MM.1S (cell line): ENCODE data around the gene MSLN.

Source experiments
- DNase-seq: peaks from one replicate; pipeline ENCODE4 v3.0.0-alpha.2; 2015
- H2AFZ ChIP-seq: fragments of 300-600 bp; sonication (generic); 2 replicates; pipeline ENCODE4 v1.6.0; 2016; ENCODE audit warnings: antibody characterized with exemption, low read length
- H3F3A ChIP-seq: fragments of 300-600 bp; sonication (generic); 2 replicates; pipeline ENCODE4 v1.6.1; 2016; ENCODE audit warnings: mild to moderate bottlenecking, antibody characterized with exemption, low read length, moderate library complexity, mixed read lengths; ENCODE audit not compliant: insufficient read depth
- H3K27ac ChIP-seq: fragments of 300-600 bp; sonication (generic); 2 replicates; pipeline ENCODE4 v1.5.1; 2016; ENCODE audit warnings: mild to moderate bottlenecking, low read length
- H3K27me3 ChIP-seq: fragments of 300-600 bp; sonication (generic); replicated peaks from 2 replicates; pipeline ENCODE4 v1.6.0; 2016; ENCODE audit warnings: low read length; ENCODE audit not compliant: insufficient read depth
- H3K36me3 ChIP-seq: fragments of 300-600 bp; sonication (generic); replicated peaks from 2 replicates; pipeline ENCODE4 v1.6.1; 2016; ENCODE audit warnings: mild to moderate bottlenecking, low read length, mixed read lengths; ENCODE audit not compliant: insufficient read depth
- H3K4me1 ChIP-seq: fragments of 300-600 bp; sonication (generic); 2 replicates; pipeline ENCODE4 v1.6.1; 2016; ENCODE audit warnings: low read length, mixed read lengths
- H3K4me2 ChIP-seq: fragments of 300-600 bp; sonication (generic); 2 replicates; pipeline ENCODE4 v1.6.0; 2016; ENCODE audit warnings: low read depth, low read length
- H3K4me3 ChIP-seq: fragments of 300-600 bp; sonication (generic); 2 replicates; pipeline ENCODE4 v1.5.1; 2016; ENCODE audit warnings: low read length, mixed read lengths
- H3K79me2 ChIP-seq: fragments of 300-600 bp; sonication (generic); 2 replicates; pipeline ENCODE4 v1.6.1; 2016; ENCODE audit warnings: mixed run types, low read length, mixed read lengths
- H3K9ac ChIP-seq: fragments of 300-600 bp; sonication (generic); 2 replicates; pipeline ENCODE4 v1.6.1; 2016; ENCODE audit warnings: low read length, mixed read lengths
- H3K9me2 ChIP-seq: fragments of 300-600 bp; sonication (generic); replicated peaks from 2 replicates; pipeline ENCODE4 v1.6.1; 2016; ENCODE audit warnings: mild to moderate bottlenecking, low read length, mixed read lengths; ENCODE audit not compliant: insufficient read depth
- H3K9me3 ChIP-seq: fragments of 300-600 bp; sonication (generic); replicated peaks from 2 replicates; pipeline ENCODE4 v1.6.1; 2016; ENCODE audit warnings: mild to moderate bottlenecking, low read length, mixed read lengths; ENCODE audit not compliant: insufficient read depth
- H4K20me1 ChIP-seq: fragments of 300-600 bp; sonication (generic); 2 replicates; pipeline ENCODE4 v1.6.1; 2016; ENCODE audit warnings: mild to moderate bottlenecking, low read length, moderate library complexity, mixed read lengths; ENCODE audit not compliant: insufficient read depth
- CTCF ChIP-seq: fragments of 300-600 bp; sonication (generic); IDR thresholded peaks from 2 replicates; pipeline ENCODE4 v1.5.1; 2016; ENCODE audit warnings: antibody characterized with exemption, low read length, mixed read lengths
- EZH2 ChIP-seq: fragments of 300-600 bp; sonication (generic); optimal IDR thresholded peaks from 2 replicates; pipeline ENCODE3; 2017; ENCODE audit warnings: low read depth, mild to moderate bottlenecking, antibody characterized with exemption, low read length, mixed read lengths
- EZH2phosphoT487 ChIP-seq: fragments of 300-600 bp; sonication (generic); IDR thresholded peaks from 2 replicates; pipeline ENCODE4 v1.6.1; 2018; ENCODE audit warnings: antibody characterized with exemption, low read length

Gene MSLN

GRCh38 chr16:743794-744500 lies 16.6 kb upstream of the MSLN start:
- DNase-seq, result no peak
- Histone ChIP-seq H3K9ac (no peak overlapping the region), H3K79me2 (peaks cover 15% of the 10 kb centered on the region), H3K9me2 (no peaks in the 10 kb centered on the region), H3K4me3 (no peak overlapping the region), H3K9me3 (no peaks in the 10 kb centered on the region), H3K4me1 (peaks cover 7% of the 10 kb centered on the region; the same call in 1 of the 2 replicates), H2AFZ (no peak overlapping the region), H3K36me3 (no peaks in the 10 kb centered on the region), H4K20me1 (no peaks in the 10 kb centered on the region), H3F3A (no peaks in the 10 kb centered on the region), H3K27ac (no peak overlapping the region), H3K27me3 (peaks cover 49% of the 10 kb centered on the region), H3K4me2 (no peak overlapping the region)
- TF ChIP-seq EZH2phosphoT487, result no peak
- no peak for TF ChIP-seq CTCF
- TF ChIP-seq EZH2, result no peak

GRCh38 chr16:745739-746138 lies 14.8 kb upstream of the MSLN start:
- H2AFZ ChIP-seq, result no peak overlapping the region
- no peaks in the 10 kb centered on the region for H4K20me1 ChIP-seq
- H3K9me2 ChIP-seq, result no peaks in the 10 kb centered on the region
- no peaks in the 10 kb centered on the region for H3K4me1 ChIP-seq
- no peak overlapping the region for H3K9ac ChIP-seq
- TF ChIP-seq CTCF (peak; percentile 60), EZH2phosphoT487 (no peak)
- no peaks in the 10 kb centered on the region for H3K79me2 ChIP-seq
- H3K27ac ChIP-seq, result no peak overlapping the region
- H3K36me3 ChIP-seq, result no peaks in the 10 kb centered on the region
- H3K4me3 ChIP-seq, result no peak overlapping the region
- no peaks in the 10 kb centered on the region for H3K9me3 ChIP-seq
- no peak overlapping the region for H3K4me2 ChIP-seq
- no peaks in the 10 kb centered on the region for H3F3A ChIP-seq
- peak; percentile 48 for DNase-seq
- H3K27me3 ChIP-seq, result peaks cover 63% of the 10 kb centered on the region

GRCh38 chr16:746637-747036 lies 13.9 kb upstream of the MSLN start:
- H3K4me2 ChIP-seq, result no peak overlapping the region
- no peaks in the 10 kb centered on the region for H3K4me1 ChIP-seq
- H4K20me1 ChIP-seq, result no peaks in the 10 kb centered on the region
- H3K27me3 ChIP-seq, result peaks cover 72% of the 10 kb centered on the region
- no peaks in the 10 kb centered on the region for H3K9me3 ChIP-seq
- no peaks in the 10 kb centered on the region for H3K79me2 ChIP-seq
- H3K36me3 ChIP-seq, result no peaks in the 10 kb centered on the region
- TF ChIP-seq CTCF, result no peak
- TF ChIP-seq EZH2, result no peak
- TF ChIP-seq EZH2phosphoT487, result no peak
- H3K9ac ChIP-seq, result no peak overlapping the region
- H3K9me2 ChIP-seq, result no peaks in the 10 kb centered on the region
- H2AFZ ChIP-seq, result no peak overlapping the region
- H3F3A ChIP-seq, result no peaks in the 10 kb centered on the region
- no peak overlapping the region for H3K4me3 ChIP-seq
- no peak overlapping the region for H3K27ac ChIP-seq
- DNase-seq, result no peak
